Measurements from ENCODE around the gene FAM216A.

The FAM216A gene

GRCh38 chr12:110528277-110528839 lies 59.7 kb downstream of the FAM216A start:
- H3K4me1 ChIP-seq (ENCODE audit: control insufficient read depth, insufficient read depth, low read length): peaks cover 17% of the 10 kb centered on the region
- no peak overlapping the region for H3K9ac ChIP-seq (ENCODE audit: low read length)
- H3K4me3 ChIP-seq (ENCODE audit: low read length): no peak overlapping the region
- H3K36me3 ChIP-seq (ENCODE audit: control insufficient read depth, insufficient read depth, low read length, severe bottlenecking): peaks cover 15% of the 10 kb centered on the region
- H3K27me3 ChIP-seq (replicated peaks; ENCODE audit: control insufficient read depth, insufficient read depth, low read length): no peaks in the 10 kb centered on the region
- H3K9me3 ChIP-seq (ENCODE audit: control insufficient read depth, low read length): no peaks in the 10 kb centered on the region
- DNase-seq (ENCODE audit: low read depth): no peak

- DNase-seq (ENCODE audit: low read depth): no peak
- H3K9ac ChIP-seq (ENCODE audit: low read length): no peak overlapping the region
- H3K4me1 ChIP-seq (ENCODE audit: control insufficient read depth, insufficient read depth, low read length): peaks cover 17% of the 10 kb centered on the region
- no peaks in the 10 kb centered on the region for H3K9me3 ChIP-seq (ENCODE audit: control insufficient read depth, low read length)
- H3K27me3 ChIP-seq (replicated peaks; ENCODE audit: control insufficient read depth, insufficient read depth, low read length): no peaks in the 10 kb centered on the region
- H3K36me3 ChIP-seq (ENCODE audit: control insufficient read depth, insufficient read depth, low read length, severe bottlenecking): peaks cover 29% of the 10 kb centered on the region
- no peak overlapping the region for H3K4me3 ChIP-seq (ENCODE audit: low read length)
Measured at GRCh38 chr12:110530511-110530910, 61.9 kb downstream of the FAM216A start.

DNA sequence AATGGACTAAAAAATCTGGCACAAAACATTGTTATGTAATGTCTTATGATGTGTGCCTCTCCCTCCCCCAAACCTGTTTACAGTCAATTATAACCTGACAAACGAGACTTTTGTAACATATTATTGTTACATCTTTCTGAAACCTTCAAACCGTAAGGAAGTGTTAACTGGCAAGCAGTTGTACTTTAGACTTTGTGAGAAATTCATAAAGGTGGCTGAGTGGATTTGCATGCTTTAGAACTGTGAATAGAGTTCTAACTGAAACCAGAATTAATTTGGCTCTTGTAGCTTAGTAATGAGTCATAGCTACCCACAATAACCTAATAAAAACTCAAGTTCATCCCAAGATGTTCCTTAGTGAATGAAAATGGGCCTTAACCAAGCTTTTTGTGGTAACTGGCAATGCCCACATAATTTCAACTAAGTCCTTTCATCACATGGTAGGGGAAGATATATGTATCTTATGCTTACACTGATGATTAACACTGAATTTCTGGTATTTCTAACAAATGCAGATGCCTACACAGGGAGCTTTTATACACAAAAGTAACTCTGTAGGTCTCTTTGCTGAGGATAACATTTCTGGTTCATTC lies 63.2 kb downstream of the FAM216A start:
- Histone ChIP-seq H3K27me3 (replicated peaks; ENCODE audit: control insufficient read depth, insufficient read depth, low read length) (no peaks in the 10 kb centered on the region), H3K4me3 (ENCODE audit: low read length) (no peak overlapping the region), H3K9me3 (ENCODE audit: control insufficient read depth, low read length) (no peaks in the 10 kb centered on the region), H3K9ac (ENCODE audit: low read length) (no peak overlapping the region), H3K36me3 (ENCODE audit: control insufficient read depth, insufficient read depth, low read length, severe bottlenecking) (peaks cover 43% of the 10 kb centered on the region), H3K4me1 (ENCODE audit: control insufficient read depth, insufficient read depth, low read length) (peaks cover 20% of the 10 kb centered on the region)
- peak; percentile 31 for DNase-seq (ENCODE audit: low read depth)

DNA sequence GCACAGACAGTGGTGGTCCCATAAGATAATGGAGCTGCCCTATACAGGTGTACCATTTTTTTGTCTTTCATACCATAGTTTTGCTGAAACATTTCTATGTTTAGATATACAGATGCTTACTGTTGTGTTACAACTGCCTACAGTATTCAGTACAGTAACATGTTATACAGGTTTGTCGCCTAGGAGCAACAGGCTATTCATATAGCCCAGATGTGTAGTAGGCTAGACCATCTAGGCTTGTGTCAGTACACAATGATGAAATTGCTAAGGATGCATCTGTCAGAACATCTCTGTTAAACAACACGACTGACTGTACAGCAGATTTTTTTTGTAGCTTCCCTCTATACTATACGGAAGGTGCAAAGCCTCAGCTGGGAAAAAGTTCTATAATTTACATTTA lies 64.0 kb downstream of the FAM216A start:
- Histone ChIP-seq H3K9me3 (ENCODE audit: control insufficient read depth, low read length) (no peaks in the 10 kb centered on the region), H3K27me3 (replicated peaks; ENCODE audit: control insufficient read depth, insufficient read depth, low read length) (no peaks in the 10 kb centered on the region), H3K9ac (ENCODE audit: low read length) (no peak overlapping the region), H3K4me1 (ENCODE audit: control insufficient read depth, insufficient read depth, low read length) (peaks cover 28% of the 10 kb centered on the region), H3K36me3 (ENCODE audit: control insufficient read depth, insufficient read depth, low read length, severe bottlenecking) (peaks cover 49% of the 10 kb centered on the region), H3K4me3 (ENCODE audit: low read length) (no peak overlapping the region)
- DNase-seq (ENCODE audit: low read depth): no peak

- peaks cover 35% of the 10 kb centered on the region for H3K4me1 ChIP-seq (ENCODE audit: control insufficient read depth, insufficient read depth, low read length)
- H3K9me3 ChIP-seq (ENCODE audit: control insufficient read depth, low read length): no peaks in the 10 kb centered on the region
- H3K4me3 ChIP-seq (ENCODE audit: low read length): no peak overlapping the region
- H3K36me3 ChIP-seq (ENCODE audit: control insufficient read depth, insufficient read depth, low read length, severe bottlenecking): peaks cover 58% of the 10 kb centered on the region
- DNase-seq (ENCODE audit: low read depth): peak; percentile 29
- no peak overlapping the region for H3K9ac ChIP-seq (ENCODE audit: low read length)
- H3K27me3 ChIP-seq (replicated peaks; ENCODE audit: control insufficient read depth, insufficient read depth, low read length): no peaks in the 10 kb centered on the region
Measured at GRCh38 chr12:110533607-110534006, 65.0 kb downstream of the FAM216A start.

- peaks cover 70% of the 10 kb centered on the region for H3K36me3 ChIP-seq (ENCODE audit: control insufficient read depth, insufficient read depth, low read length, severe bottlenecking)
- peak; percentile 77 for DNase-seq (ENCODE audit: low read depth)
- no peaks in the 10 kb centered on the region for H3K9me3 ChIP-seq (ENCODE audit: control insufficient read depth, low read length)
- H3K9ac ChIP-seq (ENCODE audit: low read length): no peak overlapping the region
- H3K4me1 ChIP-seq (ENCODE audit: control insufficient read depth, insufficient read depth, low read length): peaks cover 35% of the 10 kb centered on the region
- no peak overlapping the region for H3K4me3 ChIP-seq (ENCODE audit: low read length)
- H3K27me3 ChIP-seq (replicated peaks; ENCODE audit: control insufficient read depth, insufficient read depth, low read length): no peaks in the 10 kb centered on the region
Measured at GRCh38 chr12:110534811-110535210, 66.2 kb downstream of the FAM216A start.

DNA sequence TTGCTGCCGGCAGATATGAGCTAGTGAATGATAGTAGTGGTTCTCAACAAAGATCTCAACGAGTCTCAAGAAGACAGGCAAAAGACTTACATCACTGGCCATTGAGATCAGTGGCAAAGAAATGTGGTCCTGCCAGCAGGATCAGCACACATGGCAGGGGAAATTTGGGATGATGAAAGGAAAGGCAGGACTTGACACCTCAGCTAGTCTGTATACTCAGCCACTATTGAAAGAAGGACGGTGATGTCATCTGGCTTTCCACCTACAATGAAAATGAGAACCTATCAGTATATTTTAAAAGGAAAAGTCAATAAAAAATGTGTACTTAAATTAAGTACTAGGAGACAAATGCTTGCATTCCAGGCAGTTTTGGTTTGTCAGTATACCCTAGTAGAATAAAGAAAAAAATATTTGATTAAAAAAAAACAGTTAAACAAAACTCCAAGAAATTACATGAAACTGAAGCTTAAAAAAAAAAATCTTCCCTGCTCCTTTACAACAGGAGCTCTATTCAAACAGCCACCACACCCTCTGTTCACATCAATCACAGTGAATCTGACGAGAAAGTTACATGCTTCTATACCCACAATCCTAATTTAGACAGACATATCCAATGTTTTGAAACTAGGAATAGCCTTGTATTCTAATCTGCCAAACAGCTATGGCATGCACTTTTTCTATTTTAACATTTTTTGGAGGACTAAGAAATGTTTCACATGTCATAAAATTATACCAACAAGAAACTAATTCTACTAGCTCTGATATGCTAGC lies 68.4 kb downstream of the FAM216A start:
- H3K4me1 ChIP-seq (ENCODE audit: control insufficient read depth, insufficient read depth, low read length): peaks cover 26% of the 10 kb centered on the region
- H3K36me3 ChIP-seq (ENCODE audit: control insufficient read depth, insufficient read depth, low read length, severe bottlenecking): peaks cover 61% of the 10 kb centered on the region
- no peaks in the 10 kb centered on the region for H3K27me3 ChIP-seq (replicated peaks; ENCODE audit: control insufficient read depth, insufficient read depth, low read length)
- no peak overlapping the region for H3K4me3 ChIP-seq (ENCODE audit: low read length)
- DNase-seq (ENCODE audit: low read depth): peak; percentile 41
- no peaks in the 10 kb centered on the region for H3K9me3 ChIP-seq (ENCODE audit: control insufficient read depth, low read length)
- H3K9ac ChIP-seq (ENCODE audit: low read length): no peak overlapping the region

DNA sequence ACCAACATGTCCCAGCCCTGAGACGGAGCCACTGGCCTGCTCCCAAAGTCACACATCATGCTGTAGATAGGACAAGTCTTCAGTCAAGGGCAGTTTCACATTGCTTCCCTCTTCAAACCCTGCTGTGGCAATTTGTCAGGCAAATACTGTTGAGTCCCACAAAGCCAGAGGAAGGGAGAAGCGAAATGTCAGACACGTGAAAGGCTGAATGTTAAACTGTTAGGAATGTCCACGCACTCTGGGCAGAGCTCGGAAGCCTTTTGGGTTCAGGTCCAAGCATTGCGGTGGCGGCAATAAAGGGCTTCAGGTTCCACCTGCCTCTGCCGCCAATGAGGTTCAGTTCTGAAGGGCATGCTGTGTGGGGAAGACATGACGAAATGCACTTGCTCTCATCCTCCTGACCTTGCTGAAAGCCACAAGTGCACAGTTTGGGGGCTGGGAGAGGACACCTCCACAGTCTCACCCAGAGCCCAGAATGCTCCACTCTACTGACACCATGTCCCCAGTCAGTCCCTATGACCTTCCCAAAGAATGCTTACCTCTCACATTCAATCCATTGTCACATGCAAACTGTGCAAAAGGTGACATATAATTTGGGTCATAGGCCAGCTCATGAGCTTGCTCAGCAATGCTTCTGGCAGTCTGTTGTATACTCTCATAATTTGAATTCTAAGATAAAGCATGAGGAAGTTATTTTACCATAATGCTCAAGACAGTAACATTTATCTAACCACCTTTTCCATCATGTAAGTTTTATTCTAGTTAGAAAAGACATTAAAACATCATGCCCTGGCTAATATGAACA lies 69.2 kb downstream of the FAM216A start:
- H3K4me3 ChIP-seq (ENCODE audit: low read length): no peak overlapping the region
- H3K9me3 ChIP-seq (ENCODE audit: control insufficient read depth, low read length): no peaks in the 10 kb centered on the region
- no peak for DNase-seq (ENCODE audit: low read depth)
- no peak overlapping the region for H3K9ac ChIP-seq (ENCODE audit: low read length)
- no peaks in the 10 kb centered on the region for H3K27me3 ChIP-seq (replicated peaks; ENCODE audit: control insufficient read depth, insufficient read depth, low read length)
- peaks cover 56% of the 10 kb centered on the region for H3K36me3 ChIP-seq (ENCODE audit: control insufficient read depth, insufficient read depth, low read length, severe bottlenecking)
- peaks cover 26% of the 10 kb centered on the region for H3K4me1 ChIP-seq (ENCODE audit: control insufficient read depth, insufficient read depth, low read length)

- H3K4me3 ChIP-seq (ENCODE audit: low read length): no peak overlapping the region
- H3K9me3 ChIP-seq (ENCODE audit: control insufficient read depth, low read length): no peaks in the 10 kb centered on the region
- H3K27me3 ChIP-seq (replicated peaks; ENCODE audit: control insufficient read depth, insufficient read depth, low read length): no peaks in the 10 kb centered on the region
- H3K4me1 ChIP-seq (ENCODE audit: control insufficient read depth, insufficient read depth, low read length): peaks cover 37% of the 10 kb centered on the region
- H3K9ac ChIP-seq (ENCODE audit: low read length): no peak overlapping the region
- H3K36me3 ChIP-seq (ENCODE audit: control insufficient read depth, insufficient read depth, low read length, severe bottlenecking): peaks cover 50% of the 10 kb centered on the region
- no peak for DNase-seq (ENCODE audit: low read depth)
Measured at GRCh38 chr12:110538869-110539622, 70.4 kb downstream of the FAM216A start.
